H9 (cell line): ENCODE measurements around the gene RBMS3. TPM values are rescaled to one million over a fixed set of nuclear protein-coding genes. Genes with fewer than 3 reads are reported as not detected.

Experiments
- DNase-seq: peaks from one replicate; pipeline ENCODE4 v3.0.0-alpha.2; 2017
- H2AFZ ChIP-seq: one replicate; pipeline ENCODE4 v1.6.1; 2013; ENCODE audit warnings: mild to moderate bottlenecking, low read length, control low read depth, moderate library complexity
- H2AK5ac ChIP-seq: 2 replicates; pipeline ENCODE4 v1.6.1; 2013; ENCODE audit warnings: low read length, control low read depth, mixed read lengths; ENCODE audit not compliant: insufficient read length
- H2BK120ac ChIP-seq: one replicate; pipeline ENCODE4 v1.6.1; 2013; ENCODE audit warnings: low read depth, mild to moderate bottlenecking, low read length, control low read depth, inconsistent platforms; ENCODE audit not compliant: poor library complexity, severe bottlenecking
- H2BK12ac ChIP-seq: 2 replicates; pipeline ENCODE4 v1.6.1; 2013; ENCODE audit warnings: low read length, control low read depth, mixed read lengths, low read depth; ENCODE audit not compliant: insufficient read length
- H2BK15ac ChIP-seq: 2 replicates; pipeline ENCODE4 v1.6.1; 2013; ENCODE audit warnings: low read depth, low read length, control low read depth
- H2BK20ac ChIP-seq: one replicate; pipeline ENCODE4 v1.6.1; 2013; ENCODE audit warnings: low read depth, mild to moderate bottlenecking, low read length, control low read depth, inconsistent platforms; ENCODE audit not compliant: poor library complexity, severe bottlenecking
- H2BK5ac ChIP-seq: 2 replicates; pipeline ENCODE4 v1.6.1; 2013; ENCODE audit warnings: low read length, control low read depth, mixed read lengths; ENCODE audit not compliant: insufficient read length
- H3K14ac ChIP-seq: 2 replicates; pipeline ENCODE4 v1.6.1; 2013; ENCODE audit warnings: low read length, control low read depth; ENCODE audit not compliant: insufficient read depth
- H3K18ac ChIP-seq: 2 replicates; pipeline ENCODE4 v1.6.1; 2013; ENCODE audit warnings: low read depth, mild to moderate bottlenecking, mixed read lengths, low read length, control low read depth; ENCODE audit not compliant: insufficient read length
- H3K23ac ChIP-seq: 2 replicates; pipeline ENCODE4 v1.6.1; 2013; ENCODE audit warnings: low read length, control low read depth, mixed read lengths, low read depth; ENCODE audit not compliant: insufficient read length
- H3K23me2 ChIP-seq: 2 replicates; pipeline ENCODE4 v1.6.1; 2013; ENCODE audit warnings: low read depth, mild to moderate bottlenecking, mixed read lengths, low read length, control low read depth; ENCODE audit not compliant: insufficient read length, poor library complexity, severe bottlenecking
- H3K27ac ChIP-seq: 2 replicates; pipeline ENCODE4 v1.5.1; 2013; ENCODE audit warnings: low read length, control low read depth, mixed read lengths, low read depth; ENCODE audit not compliant: insufficient read length
- H3K27me3 ChIP-seq: 2 replicates; pipeline ENCODE4 v1.6.1; 2013; ENCODE audit warnings: low read length, control low read depth, inconsistent platforms; ENCODE audit not compliant: insufficient read depth
- H3K4ac ChIP-seq: 2 replicates; pipeline ENCODE4 v1.6.1; 2013; ENCODE audit warnings: low read depth, mild to moderate bottlenecking, control low read depth, inconsistent platforms, low read length, moderate library complexity
- H3K4me1 ChIP-seq: 2 replicates; pipeline ENCODE4 v1.6.1; 2013; ENCODE audit warnings: low read length, control low read depth, inconsistent platforms; ENCODE audit not compliant: insufficient read depth
- H3K4me2 ChIP-seq: 2 replicates; pipeline ENCODE4 v1.6.1; 2013; ENCODE audit warnings: low read length, control low read depth, mixed read lengths; ENCODE audit not compliant: insufficient read length, insufficient read depth
- H3K56ac ChIP-seq: 2 replicates; pipeline ENCODE4 v1.6.1; 2013; ENCODE audit warnings: low read depth, mild to moderate bottlenecking, mixed read lengths, low read length, control low read depth; ENCODE audit not compliant: insufficient read length
- H3K79me1 ChIP-seq: 2 replicates; pipeline ENCODE4 v1.6.1; 2013; ENCODE audit warnings: low read depth, mild to moderate bottlenecking, moderate library complexity, low read length, control low read depth, inconsistent platforms; ENCODE audit not compliant: insufficient read depth, poor library complexity, severe bottlenecking
- H3K79me2 ChIP-seq: 2 replicates; pipeline ENCODE4 v1.6.1; 2013; ENCODE audit warnings: low read length, control low read depth, inconsistent platforms; ENCODE audit not compliant: insufficient read depth
- H3K9ac ChIP-seq: 2 replicates; pipeline ENCODE4 v1.6.1; 2013; ENCODE audit warnings: low read length, control low read depth, mixed read lengths; ENCODE audit not compliant: insufficient read length; ENCODE audit errors: extremely low read depth
- H3K9me3 ChIP-seq: one replicate; pipeline ENCODE4 v1.6.1; 2013; ENCODE audit warnings: low read depth, low read length, inconsistent platforms; ENCODE audit not compliant: control insufficient read depth
- H3T11ph ChIP-seq: one replicate; pipeline ENCODE4 v1.6.1; 2013; ENCODE audit warnings: mild to moderate bottlenecking, low read length, control low read depth, inconsistent platforms
- H4K20me1 ChIP-seq: one replicate; pipeline ENCODE4 v1.6.1; 2013; ENCODE audit not compliant: control insufficient read depth, insufficient read length, insufficient read depth
- H4K5ac ChIP-seq: 2 replicates; pipeline ENCODE4 v1.6.1; 2013; ENCODE audit warnings: low read depth, mild to moderate bottlenecking, mixed read lengths, low read length, control low read depth; ENCODE audit not compliant: insufficient read length
- H4K8ac ChIP-seq: replicated peaks from 2 replicates; pipeline ENCODE4 v1.6.1; 2013; ENCODE audit warnings: low read length, control low read depth, mixed read lengths, low read depth; ENCODE audit not compliant: insufficient read length
- H4K91ac ChIP-seq: 2 replicates; pipeline ENCODE4 v1.6.1; 2013; ENCODE audit warnings: low read depth, mild to moderate bottlenecking, moderate library complexity, mixed read lengths, low read length, control low read depth; ENCODE audit not compliant: insufficient read length
- H3K27ac Mint-ChIP-seq, 3 experiments: 2 replicates in 2 of 3; 3 replicates in 1 of 3; pipeline ENCODE4 v1.8.0; 2020 to 2021; ENCODE audit warnings: mixed read lengths in 3 of 3, mild to moderate bottlenecking in 1 of 3, moderate library complexity in 1 of 3
- H3K27me3 Mint-ChIP-seq: 2 replicates; pipeline ENCODE4 v1.8.0; 2021; ENCODE audit warnings: low read depth, mild to moderate bottlenecking, moderate library complexity, mixed read lengths
- H3K36me3 Mint-ChIP-seq, 3 experiments: 2 replicates in 2 of 3; 3 replicates in 1 of 3; pipeline ENCODE4 v1.8.0; 2020 to 2021; ENCODE audit warnings: low read depth in 3 of 3, mixed read lengths in 3 of 3; ENCODE audit not compliant: insufficient read depth in 1 of 3
- H3K4me1 Mint-ChIP-seq, 2 experiments: 2 replicates each; pipeline ENCODE4 v1.8.0; 2020; ENCODE audit warnings: mixed read lengths in 2 of 2
- H3K4me3 Mint-ChIP-seq, 2 experiments: 2 replicates in 1 of 2; 3 replicates in 1 of 2; pipeline ENCODE4 v1.8.0; 2020 to 2021; ENCODE audit warnings: mild to moderate bottlenecking in 2 of 2, mixed read lengths in 2 of 2, moderate library complexity in 1 of 2
- H3K9me3 Mint-ChIP-seq, 2 experiments: 2 replicates in 1 of 2; 3 replicates in 1 of 2; pipeline ENCODE4 v1.8.0; 2020; ENCODE audit warnings: mild to moderate bottlenecking in 2 of 2, mixed read lengths in 2 of 2, moderate library complexity in 1 of 2
- total RNA-seq: library from RNA; stranded (reverse); gene quantifications from 2 replicates; pipeline ENCODE4 v1.2.1, GENCODE V29; 2021
- TF ChIP-seq, protein P1 (sequence below): fragments of 200-600 bp; sonication (generic); conservative IDR thresholded peaks from 3 replicates; pipeline ENCODE4 v1.8.0; 2021; ENCODE audit warnings: antibody characterized with exemption, mild to moderate bottlenecking

Gene RBMS3
- total RNA-seq, 1 experiment from 2014 or later, result 8.1 TPM

GRCh38 chr3:29978036-29978435, 697.2 kb downstream of the RBMS3 start:
- H3T11ph ChIP-seq, result no peak overlapping the region
- H3K9ac ChIP-seq, result no peak overlapping the region
- no peak overlapping the region for H2BK5ac ChIP-seq
- no peak overlapping the region for H4K8ac ChIP-seq
- Mint-ChIP-seq H3K27me3 (no peaks in the 10 kb centered on the region), H3K27ac (no peak overlapping the region), H3K4me1 (peaks cover 11 to 13% of the 10 kb centered on the region in 2 experiments), H3K4me3 (no peak overlapping the region), H3K36me3 (peaks cover 19 to 28% (median 23%) of the 10 kb centered on the region in 3 experiments), H3K9me3 (peaks cover 19 to 22% of the 10 kb centered on the region in 2 experiments)
- DNase-seq, result no peak
- TF ChIP-seq, protein P1, sequence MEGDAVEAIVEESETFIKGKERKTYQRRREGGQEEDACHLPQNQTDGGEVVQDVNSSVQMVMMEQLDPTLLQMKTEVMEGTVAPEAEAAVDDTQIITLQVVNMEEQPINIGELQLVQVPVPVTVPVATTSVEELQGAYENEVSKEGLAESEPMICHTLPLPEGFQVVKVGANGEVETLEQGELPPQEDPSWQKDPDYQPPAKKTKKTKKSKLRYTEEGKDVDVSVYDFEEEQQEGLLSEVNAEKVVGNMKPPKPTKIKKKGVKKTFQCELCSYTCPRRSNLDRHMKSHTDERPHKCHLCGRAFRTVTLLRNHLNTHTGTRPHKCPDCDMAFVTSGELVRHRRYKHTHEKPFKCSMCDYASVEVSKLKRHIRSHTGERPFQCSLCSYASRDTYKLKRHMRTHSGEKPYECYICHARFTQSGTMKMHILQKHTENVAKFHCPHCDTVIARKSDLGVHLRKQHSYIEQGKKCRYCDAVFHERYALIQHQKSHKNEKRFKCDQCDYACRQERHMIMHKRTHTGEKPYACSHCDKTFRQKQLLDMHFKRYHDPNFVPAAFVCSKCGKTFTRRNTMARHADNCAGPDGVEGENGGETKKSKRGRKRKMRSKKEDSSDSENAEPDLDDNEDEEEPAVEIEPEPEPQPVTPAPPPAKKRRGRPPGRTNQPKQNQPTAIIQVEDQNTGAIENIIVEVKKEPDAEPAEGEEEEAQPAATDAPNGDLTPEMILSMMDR, result no peak
- no peaks in the 10 kb centered on the region for H3K79me2 ChIP-seq
- no peak overlapping the region for H3K56ac ChIP-seq
- no peaks in the 10 kb centered on the region for H3K79me1 ChIP-seq
- H2AFZ ChIP-seq, result no peak overlapping the region
- no peak overlapping the region for H3K4ac ChIP-seq
- no peak overlapping the region for H3K18ac ChIP-seq
- no peak overlapping the region for H2BK20ac ChIP-seq
- H3K27me3 ChIP-seq, result no peaks in the 10 kb centered on the region
- no peak overlapping the region for H2BK15ac ChIP-seq
- no peak overlapping the region for H3K23ac ChIP-seq
- H4K5ac ChIP-seq, result no peak overlapping the region
- H2AK5ac ChIP-seq, result no peak overlapping the region
- no peak overlapping the region for H3K4me2 ChIP-seq
- no peaks in the 10 kb centered on the region for H4K20me1 ChIP-seq
- no peak overlapping the region for H2BK12ac ChIP-seq
- no peak overlapping the region for H4K91ac ChIP-seq
- no peaks in the 10 kb centered on the region; the same call in 1 of the 2 replicates for H3K4me1 ChIP-seq
- H2BK120ac ChIP-seq, result no peak overlapping the region
- peaks cover 7% of the 10 kb centered on the region for H3K9me3 ChIP-seq
- H3K14ac ChIP-seq, result no peak overlapping the region
- H3K27ac ChIP-seq, result no peak overlapping the region
- no peaks in the 10 kb centered on the region for H3K23me2 ChIP-seq
